22Rv1 (cell line): ENCODE measurements around the gene GBE1.

Source experiments
- ZFX ChIP-seq: fragments of 450-650 bp; IDR thresholded peaks from 2 replicates; pipeline ENCODE4 v1.6.1; 2017; ENCODE audit warnings: antibody characterized with exemption, borderline replicate concordance
- TF ChIP-seq, protein P1 (sequence below): fragments of 450-650 bp; IDR thresholded peaks from 2 replicates; pipeline ENCODE4 v1.5.1; 2017; ENCODE audit warnings: mild to moderate bottlenecking

DNA sequence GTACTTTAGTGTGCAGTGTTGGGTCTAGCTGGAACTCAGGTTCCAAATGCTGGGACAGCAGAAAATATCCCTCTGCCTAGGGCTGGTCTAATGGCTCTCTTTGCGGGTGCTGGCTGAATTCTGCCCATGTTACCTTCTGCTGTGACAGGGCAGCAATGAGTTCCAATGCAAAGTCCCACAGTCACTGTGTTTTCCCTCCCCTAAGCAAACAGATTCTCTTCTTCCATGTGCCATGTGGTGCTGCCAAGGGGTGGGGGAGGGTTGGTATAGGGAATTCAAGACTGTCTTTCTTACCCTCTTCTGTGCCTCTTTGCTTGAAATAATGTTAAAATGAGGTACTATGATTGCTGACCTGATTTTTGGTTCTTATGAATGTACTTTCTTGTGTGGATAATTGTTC, 229.6 kb downstream of the GBE1 start:
- TF ChIP-seq, protein P1, sequence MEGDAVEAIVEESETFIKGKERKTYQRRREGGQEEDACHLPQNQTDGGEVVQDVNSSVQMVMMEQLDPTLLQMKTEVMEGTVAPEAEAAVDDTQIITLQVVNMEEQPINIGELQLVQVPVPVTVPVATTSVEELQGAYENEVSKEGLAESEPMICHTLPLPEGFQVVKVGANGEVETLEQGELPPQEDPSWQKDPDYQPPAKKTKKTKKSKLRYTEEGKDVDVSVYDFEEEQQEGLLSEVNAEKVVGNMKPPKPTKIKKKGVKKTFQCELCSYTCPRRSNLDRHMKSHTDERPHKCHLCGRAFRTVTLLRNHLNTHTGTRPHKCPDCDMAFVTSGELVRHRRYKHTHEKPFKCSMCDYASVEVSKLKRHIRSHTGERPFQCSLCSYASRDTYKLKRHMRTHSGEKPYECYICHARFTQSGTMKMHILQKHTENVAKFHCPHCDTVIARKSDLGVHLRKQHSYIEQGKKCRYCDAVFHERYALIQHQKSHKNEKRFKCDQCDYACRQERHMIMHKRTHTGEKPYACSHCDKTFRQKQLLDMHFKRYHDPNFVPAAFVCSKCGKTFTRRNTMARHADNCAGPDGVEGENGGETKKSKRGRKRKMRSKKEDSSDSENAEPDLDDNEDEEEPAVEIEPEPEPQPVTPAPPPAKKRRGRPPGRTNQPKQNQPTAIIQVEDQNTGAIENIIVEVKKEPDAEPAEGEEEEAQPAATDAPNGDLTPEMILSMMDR = no peak
- no peak for TF ChIP-seq ZFX
